MM.1S (cell line): ENCODE data around the gene DOLPP1.

Source experiments
- DNase-seq: peaks from one replicate; pipeline ENCODE4 v3.0.0-alpha.2; 2015
- H2AFZ ChIP-seq: fragments of 300-600 bp; sonication (generic); 2 replicates; pipeline ENCODE4 v1.6.0; 2016; ENCODE audit warnings: antibody characterized with exemption, low read length
- H3F3A ChIP-seq: fragments of 300-600 bp; sonication (generic); 2 replicates; pipeline ENCODE4 v1.6.1; 2016; ENCODE audit warnings: mild to moderate bottlenecking, antibody characterized with exemption, low read length, moderate library complexity, mixed read lengths; ENCODE audit not compliant: insufficient read depth
- H3K27ac ChIP-seq: fragments of 300-600 bp; sonication (generic); 2 replicates; pipeline ENCODE4 v1.5.1; 2016; ENCODE audit warnings: mild to moderate bottlenecking, low read length
- H3K27me3 ChIP-seq: fragments of 300-600 bp; sonication (generic); replicated peaks from 2 replicates; pipeline ENCODE4 v1.6.0; 2016; ENCODE audit warnings: low read length; ENCODE audit not compliant: insufficient read depth
- H3K36me3 ChIP-seq: fragments of 300-600 bp; sonication (generic); replicated peaks from 2 replicates; pipeline ENCODE4 v1.6.1; 2016; ENCODE audit warnings: mild to moderate bottlenecking, low read length, mixed read lengths; ENCODE audit not compliant: insufficient read depth
- H3K4me1 ChIP-seq: fragments of 300-600 bp; sonication (generic); 2 replicates; pipeline ENCODE4 v1.6.1; 2016; ENCODE audit warnings: low read length, mixed read lengths
- H3K4me2 ChIP-seq: fragments of 300-600 bp; sonication (generic); 2 replicates; pipeline ENCODE4 v1.6.0; 2016; ENCODE audit warnings: low read depth, low read length
- H3K4me3 ChIP-seq: fragments of 300-600 bp; sonication (generic); 2 replicates; pipeline ENCODE4 v1.5.1; 2016; ENCODE audit warnings: low read length, mixed read lengths
- H3K79me2 ChIP-seq: fragments of 300-600 bp; sonication (generic); 2 replicates; pipeline ENCODE4 v1.6.1; 2016; ENCODE audit warnings: mixed run types, low read length, mixed read lengths
- H3K9ac ChIP-seq: fragments of 300-600 bp; sonication (generic); 2 replicates; pipeline ENCODE4 v1.6.1; 2016; ENCODE audit warnings: low read length, mixed read lengths
- H3K9me2 ChIP-seq: fragments of 300-600 bp; sonication (generic); replicated peaks from 2 replicates; pipeline ENCODE4 v1.6.1; 2016; ENCODE audit warnings: mild to moderate bottlenecking, low read length, mixed read lengths; ENCODE audit not compliant: insufficient read depth
- H3K9me3 ChIP-seq: fragments of 300-600 bp; sonication (generic); replicated peaks from 2 replicates; pipeline ENCODE4 v1.6.1; 2016; ENCODE audit warnings: mild to moderate bottlenecking, low read length, mixed read lengths; ENCODE audit not compliant: insufficient read depth
- H4K20me1 ChIP-seq: fragments of 300-600 bp; sonication (generic); 2 replicates; pipeline ENCODE4 v1.6.1; 2016; ENCODE audit warnings: mild to moderate bottlenecking, low read length, moderate library complexity, mixed read lengths; ENCODE audit not compliant: insufficient read depth
- CTCF ChIP-seq: fragments of 300-600 bp; sonication (generic); IDR thresholded peaks from 2 replicates; pipeline ENCODE4 v1.5.1; 2016; ENCODE audit warnings: antibody characterized with exemption, low read length, mixed read lengths
- EZH2 ChIP-seq: fragments of 300-600 bp; sonication (generic); optimal IDR thresholded peaks from 2 replicates; pipeline ENCODE3; 2017; ENCODE audit warnings: low read depth, mild to moderate bottlenecking, antibody characterized with exemption, low read length, mixed read lengths
- EZH2phosphoT487 ChIP-seq: fragments of 300-600 bp; sonication (generic); IDR thresholded peaks from 2 replicates; pipeline ENCODE4 v1.6.1; 2018; ENCODE audit warnings: antibody characterized with exemption, low read length

The DOLPP1 gene

GRCh38 chr9:129131300-129132145 lies 50.6 kb downstream of the DOLPP1 start:
- Histone ChIP-seq H3K9me2 (no peaks in the 10 kb centered on the region), H3F3A (peaks cover 3% of the 10 kb centered on the region; the same call in 1 of the 2 replicates), H3K27ac (no peak overlapping the region; the same call in 1 of the 2 replicates), H3K4me2 (no peak overlapping the region), H4K20me1 (no peaks in the 10 kb centered on the region), H2AFZ (no peak overlapping the region), H3K27me3 (no peaks in the 10 kb centered on the region), H3K9ac (no peak overlapping the region), H3K4me1 (0 out of 2 replicates have a peak, but pooled peaks cover 3% of the 10 kb centered on the region), H3K79me2 (no peaks in the 10 kb centered on the region), H3K4me3 (no peak overlapping the region), H3K36me3 (no peaks in the 10 kb centered on the region), H3K9me3 (no peaks in the 10 kb centered on the region)
- DNase-seq = peak; percentile 69
- no peak for TF ChIP-seq EZH2phosphoT487
- no peak for TF ChIP-seq EZH2
- TF ChIP-seq CTCF = peak; percentile 98

- Histone ChIP-seq H3K36me3 (no peaks in the 10 kb centered on the region), H3K27ac (no peak overlapping the region)
- no peak for TF ChIP-seq EZH2
- no peak for TF ChIP-seq CTCF
- TF ChIP-seq EZH2phosphoT487 = no peak
Observed at GRCh38 chr9:129133082-129133481, 52.2 kb downstream of the DOLPP1 start.

GRCh38 chr9:129135476-129135875 lies 54.6 kb downstream of the DOLPP1 start:
- Histone ChIP-seq H3K9me2 (no peaks in the 10 kb centered on the region), H4K20me1 (no peaks in the 10 kb centered on the region), H2AFZ (no peak overlapping the region), H3K4me1 (peaks cover 12% of the 10 kb centered on the region), H3F3A (peaks cover 14% of the 10 kb centered on the region), H3K27ac (no peak overlapping the region), H3K9ac (no peak overlapping the region), H3K4me2 (no peak overlapping the region), H3K9me3 (no peaks in the 10 kb centered on the region), H3K27me3 (no peaks in the 10 kb centered on the region), H3K79me2 (peaks cover 4% of the 10 kb centered on the region; the same call in 1 of the 2 replicates), H3K4me3 (no peak overlapping the region), H3K36me3 (no peaks in the 10 kb centered on the region)
- no peak for DNase-seq
- TF ChIP-seq EZH2phosphoT487 (no peak), EZH2 (no peak), CTCF (no peak)

More at GRCh38 chr9:129133082-129133481, 52.2 kb downstream of the DOLPP1 start:
- H3K9ac ChIP-seq = no peak overlapping the region
- DNase-seq = no peak
- no peaks in the 10 kb centered on the region for H3K27me3 ChIP-seq
- no peaks in the 10 kb centered on the region for H3K79me2 ChIP-seq
- H4K20me1 ChIP-seq = no peaks in the 10 kb centered on the region
- H3K4me3 ChIP-seq = no peak overlapping the region
- H3F3A ChIP-seq = peaks cover 3% of the 10 kb centered on the region; the same call in 1 of the 2 replicates
- H3K4me2 ChIP-seq = no peak overlapping the region
- H3K9me3 ChIP-seq = no peaks in the 10 kb centered on the region
- H2AFZ ChIP-seq = no peak overlapping the region
- 0 out of 2 replicates have a peak, but pooled peaks cover 3% of the 10 kb centered on the region for H3K4me1 ChIP-seq
- H3K9me2 ChIP-seq = no peaks in the 10 kb centered on the region
